IPS-20b (cell line): ENCODE data around the gene SPANXN1.
"Not testable (repeated sequence)": the region's sequence is repeated elsewhere in the genome, so short reads cannot be mapped to it uniquely, and the experiment has no call there.

Experiments
- H3K27ac ChIP-seq: one replicate; pipeline ENCODE4 v1.5.1; 2013; ENCODE audit warnings: low read length
- H3K27me3 ChIP-seq: 2 replicates; pipeline ENCODE4 v1.6.1; 2013; ENCODE audit warnings: mild to moderate bottlenecking, low read length, inconsistent platforms; ENCODE audit not compliant: insufficient read depth
- H3K36me3 ChIP-seq: 2 replicates; pipeline ENCODE4 v1.6.1; 2013; ENCODE audit warnings: low read depth, mild to moderate bottlenecking, inconsistent platforms, low read length, moderate library complexity; ENCODE audit not compliant: insufficient read depth
- H3K4me1 ChIP-seq: 2 replicates; pipeline ENCODE4 v1.6.1; 2013; ENCODE audit warnings: mild to moderate bottlenecking, control low read depth, inconsistent platforms, low read length, moderate library complexity; ENCODE audit not compliant: insufficient read depth
- H3K4me3 ChIP-seq: 2 replicates; pipeline ENCODE4 v1.5.1; 2013; ENCODE audit warnings: mild to moderate bottlenecking, low read length, inconsistent platforms
- H3K9ac ChIP-seq: 2 replicates; pipeline ENCODE4 v1.6.1; 2013; ENCODE audit warnings: low read depth, mild to moderate bottlenecking, inconsistent platforms, low read length, moderate library complexity
- H3K9me3 ChIP-seq: 2 replicates; pipeline ENCODE4 v1.6.1; 2013; ENCODE audit warnings: mild to moderate bottlenecking, low read depth, low read length, inconsistent platforms; ENCODE audit not compliant: insufficient read depth

Gene SPANXN1, protein sequence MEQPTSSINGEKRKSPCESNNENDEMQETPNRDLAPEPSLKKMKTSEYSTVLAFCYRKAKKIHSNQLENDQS

DNA sequence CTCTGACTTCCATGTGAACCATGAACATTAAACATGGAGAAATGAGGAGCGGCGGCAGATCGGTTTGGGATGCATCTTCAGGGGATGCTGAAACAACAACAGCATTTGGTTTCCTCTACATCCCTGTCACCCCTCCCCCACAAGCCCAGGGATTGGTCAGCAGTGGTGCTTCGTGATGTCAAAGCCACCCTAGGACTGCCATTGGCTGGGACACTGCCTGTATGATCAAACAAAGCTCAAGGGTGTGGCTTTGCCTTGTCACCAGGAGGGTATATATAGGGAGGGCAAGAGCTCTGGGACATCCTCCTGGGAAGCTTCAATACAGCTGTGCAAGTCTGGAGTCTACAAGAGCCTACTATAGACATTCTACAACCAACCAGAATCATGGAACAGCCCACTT lies at the start of gene SPANXN1:
Gene SPANXN1 (plus strand): TSS at position 301 of the 400 bp plus-strand sequence. CDS start 84 bp downstream, at position 385.
- not testable (repeated sequence) for H3K4me1 ChIP-seq, H3K27me3 ChIP-seq

DNA sequence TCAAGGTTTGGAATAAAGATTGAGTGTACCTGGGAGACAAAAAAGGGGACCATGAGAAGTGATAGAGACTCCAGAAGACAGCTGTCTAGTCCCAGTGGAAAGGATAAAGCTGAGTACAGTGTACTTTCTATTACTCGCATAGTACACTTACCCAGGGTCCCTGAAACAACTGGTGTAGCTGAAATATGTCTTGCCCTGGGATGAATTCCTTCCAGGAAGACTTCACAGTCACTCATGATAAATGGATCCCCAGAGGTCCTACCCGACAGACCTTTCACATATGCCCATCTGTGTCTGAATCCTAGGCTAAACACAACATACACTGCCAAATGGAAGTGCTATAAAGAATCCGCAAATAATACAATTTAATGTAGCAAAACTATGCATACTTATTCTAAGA lies 48.2 kb upstream of the SPANXN1 start:
- H3K9ac ChIP-seq: no peak overlapping the region
- no peaks in the 10 kb centered on the region for H3K9me3 ChIP-seq
- H3K4me3 ChIP-seq: no peak overlapping the region
- no peak overlapping the region for H3K27ac ChIP-seq
- no peaks in the 10 kb centered on the region for H3K36me3 ChIP-seq
- H3K4me1 ChIP-seq: no peaks in the 10 kb centered on the region
- H3K27me3 ChIP-seq: no peaks in the 10 kb centered on the region

More for the DNA sequence above, at the start of gene SPANXN1:
- not testable (repeated sequence) for H3K27ac ChIP-seq, H3K36me3 ChIP-seq, H3K9me3 ChIP-seq, H3K9ac ChIP-seq, H3K4me3 ChIP-seq

DNA sequence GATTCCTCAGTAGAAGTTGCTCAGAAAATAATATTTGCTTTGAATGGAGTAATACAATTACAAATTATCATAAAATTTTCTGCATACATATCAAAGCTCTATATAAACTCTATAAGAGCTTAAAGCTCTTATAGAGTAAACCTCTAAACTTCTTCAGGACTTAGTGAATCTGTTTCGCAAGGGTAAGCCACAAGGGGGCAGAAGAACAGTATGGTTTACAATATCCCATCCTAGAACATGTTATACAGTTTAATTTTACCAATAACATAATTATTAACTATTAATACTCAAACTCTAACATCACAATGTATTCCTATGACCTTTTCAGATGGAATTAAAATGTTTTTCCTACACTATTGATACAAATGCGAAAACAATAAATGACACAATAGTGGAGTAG lies 33.8 kb upstream of the SPANXN1 start:
- Histone ChIP-seq H3K36me3 (no peaks in the 10 kb centered on the region), H3K4me1 (no peaks in the 10 kb centered on the region), H3K27me3 (no peaks in the 10 kb centered on the region), H3K27ac (no peak overlapping the region), H3K9me3 (no peaks in the 10 kb centered on the region), H3K4me3 (no peak overlapping the region), H3K9ac (no peak overlapping the region)

DNA sequence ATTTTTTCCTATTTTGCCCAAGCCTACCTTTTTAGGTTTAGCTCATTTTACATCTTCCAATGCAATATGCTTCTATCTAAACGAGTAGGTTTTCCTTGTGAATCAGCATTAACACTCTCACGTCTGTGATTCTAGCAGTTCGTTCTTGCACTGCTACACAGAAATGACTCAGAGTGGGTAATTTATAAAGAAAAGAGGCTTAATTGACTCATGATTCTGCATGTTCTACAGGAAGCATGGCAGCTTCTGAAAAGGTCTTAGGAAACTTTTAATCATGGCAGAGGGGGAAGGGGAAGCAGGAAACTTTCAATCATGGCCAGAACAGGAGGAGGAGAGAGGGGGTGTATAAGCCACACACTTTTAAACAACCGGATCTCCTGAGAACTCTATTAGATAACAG lies 44.9 kb downstream of the SPANXN1 start:
- no peaks in the 10 kb centered on the region for H3K27me3 ChIP-seq
- H3K4me3 ChIP-seq: no peak overlapping the region
- no peaks in the 10 kb centered on the region for H3K9me3 ChIP-seq
- H3K9ac ChIP-seq: no peak overlapping the region
- H3K4me1 ChIP-seq: no peaks in the 10 kb centered on the region
- H3K36me3 ChIP-seq: no peaks in the 10 kb centered on the region
- H3K27ac ChIP-seq: no peak overlapping the region
